GM12878 (cell line): ENCODE results near the gene XAGE2.

Experiments used
- CREB1 ChIP-seq: IDR thresholded peaks from 2 replicates; pipeline ENCODE4 v1.6.1; 2012; ENCODE audit warnings: low read depth, mild to moderate bottlenecking, inconsistent platforms
- ETV6 ChIP-seq, 2 experiments: fragments of 450-650 bp in 1 of 2; IDR thresholded peaks in 1 of 2; conservative IDR thresholded peaks in 1 of 2; 2 replicates each; pipeline ENCODE4 v1.6.1; 2014; ENCODE audit warnings: antibody characterized with exemption in 1 of 2, borderline replicate concordance in 1 of 2, low read depth in 1 of 2, mild to moderate bottlenecking in 1 of 2, moderate library complexity in 1 of 2
- STAT3 ChIP-seq: IDR thresholded peaks from 2 replicates; pipeline ENCODE4 v1.6.1; 2011; ENCODE audit warnings: low read depth, low read length, improper control_type of control experiment
- YBX1 ChIP-seq: fragments of 450-650 bp; IDR thresholded peaks from 2 replicates; pipeline ENCODE4 v1.6.1; 2016; ENCODE audit warnings: antibody characterized with exemption
- TF ChIP-seq, protein P1 (sequence below), 3 experiments: IDR thresholded peaks in 2 of 3; conservative IDR thresholded peaks in 1 of 3; 2 replicates each; pipeline ENCODE4 v1.5.1; 2011; ENCODE audit warnings: low read depth in 3 of 3, low read length in 3 of 3, mild to moderate bottlenecking in 3 of 3, control low read depth in 2 of 3, moderate library complexity in 2 of 3, inconsistent platforms in 1 of 3, mixed read lengths in 1 of 3; ENCODE audit not compliant: control insufficient read depth in 2 of 3, insufficient read depth in 1 of 3; ENCODE audit errors: extremely low read depth in 1 of 3

DNA sequence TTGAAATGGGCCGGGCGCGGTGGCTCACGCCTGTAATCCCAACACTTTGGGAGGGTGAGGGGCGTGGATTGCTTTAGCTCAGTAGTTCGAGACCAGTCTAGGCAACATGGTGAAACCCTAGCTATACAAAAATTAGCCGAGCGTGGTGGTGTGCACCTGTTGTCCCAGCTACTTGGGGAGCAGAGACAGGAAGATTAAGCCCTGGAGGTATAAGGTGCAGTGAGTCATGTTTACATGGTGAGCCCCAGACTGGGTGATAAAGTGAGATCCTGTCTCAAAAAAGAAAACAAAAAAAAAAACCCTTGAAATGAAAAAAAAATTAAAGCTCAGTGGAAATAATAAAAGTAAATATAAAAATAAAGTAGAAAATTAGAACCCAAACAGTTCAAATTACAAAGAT is 6.9 kb upstream of the XAGE2 start:
- TF ChIP-seq ETV6 (conservative IDR thresholded peaks at IDR 0.05 in 1 of 2, IDR thresholded peaks at IDR 0.05 in 1 of 2; ENCODE audit: borderline replicate concordance in 1 of 2, low read depth in 1 of 2) (no peak), YBX1 (no peak), STAT3 (no peak), CREB1 (no peak)
- TF ChIP-seq, protein P1, sequence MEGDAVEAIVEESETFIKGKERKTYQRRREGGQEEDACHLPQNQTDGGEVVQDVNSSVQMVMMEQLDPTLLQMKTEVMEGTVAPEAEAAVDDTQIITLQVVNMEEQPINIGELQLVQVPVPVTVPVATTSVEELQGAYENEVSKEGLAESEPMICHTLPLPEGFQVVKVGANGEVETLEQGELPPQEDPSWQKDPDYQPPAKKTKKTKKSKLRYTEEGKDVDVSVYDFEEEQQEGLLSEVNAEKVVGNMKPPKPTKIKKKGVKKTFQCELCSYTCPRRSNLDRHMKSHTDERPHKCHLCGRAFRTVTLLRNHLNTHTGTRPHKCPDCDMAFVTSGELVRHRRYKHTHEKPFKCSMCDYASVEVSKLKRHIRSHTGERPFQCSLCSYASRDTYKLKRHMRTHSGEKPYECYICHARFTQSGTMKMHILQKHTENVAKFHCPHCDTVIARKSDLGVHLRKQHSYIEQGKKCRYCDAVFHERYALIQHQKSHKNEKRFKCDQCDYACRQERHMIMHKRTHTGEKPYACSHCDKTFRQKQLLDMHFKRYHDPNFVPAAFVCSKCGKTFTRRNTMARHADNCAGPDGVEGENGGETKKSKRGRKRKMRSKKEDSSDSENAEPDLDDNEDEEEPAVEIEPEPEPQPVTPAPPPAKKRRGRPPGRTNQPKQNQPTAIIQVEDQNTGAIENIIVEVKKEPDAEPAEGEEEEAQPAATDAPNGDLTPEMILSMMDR (IDR thresholded peaks at IDR 0.05 in 2 of 3, conservative IDR thresholded peaks at IDR 0.05 in 1 of 3; ENCODE audit: control insufficient read depth in 2 of 3, extremely low read depth in 1 of 3, insufficient read depth in 1 of 3, low read depth in 3 of 3, low read length in 3 of 3): no peak
